Measurements from ENCODE around the gene CFAP52. TPM values are rescaled to one million over a fixed set of nuclear protein-coding genes. Genes with fewer than 3 reads are reported as not detected.
A peak's percentile ranks its signal among the peaks of the same experiment; 100 is the strongest.

The CFAP52 gene
- polyA plus RNA-seq, 1 experiment, result not detected

- no peaks in the 10 kb centered on the region; the same call in none of the 2 replicates for H3K36me3 ChIP-seq (ENCODE audit: control insufficient read depth, insufficient read depth, low read length)
- no peak for DNase-seq (ENCODE audit: low read depth)
- TF ChIP-seq CTCF (IDR thresholded peaks at IDR 0.05; ENCODE audit: insufficient read depth, low read depth, low read length), result no peak
- H3K27me3 ChIP-seq (ENCODE audit: control insufficient read depth, insufficient read depth, low read length), result no peaks in the 10 kb centered on the region
- CTCF ChIA-PET, result no interaction called here
- no peak overlapping the region for H3K4me3 ChIP-seq (ENCODE audit: low read depth, low read length)
- POLR2A ChIA-PET, result no interaction called here
Measured at GRCh38 chr17:9568957-9569588, 7.4 kb upstream of the CFAP52 start.

- ChIA-PET POLR2A (no interaction called here), CTCF (no interaction called here)
- no peak for DNase-seq (ENCODE audit: low read depth)
- TF ChIP-seq CTCF (IDR thresholded peaks at IDR 0.05; ENCODE audit: insufficient read depth, low read depth, low read length), result no peak
- no peak overlapping the region for H3K4me3 ChIP-seq (ENCODE audit: low read depth, low read length)
- H3K27me3 ChIP-seq (ENCODE audit: control insufficient read depth, insufficient read depth, low read length), result no peaks in the 10 kb centered on the region
- H3K36me3 ChIP-seq (ENCODE audit: control insufficient read depth, insufficient read depth, low read length), result no peaks in the 10 kb centered on the region; the same call in none of the 2 replicates
Measured at GRCh38 chr17:9571201-9571600, 5.2 kb upstream of the CFAP52 start.

- TF ChIP-seq CTCF (IDR thresholded peaks at IDR 0.05; ENCODE audit: insufficient read depth, low read depth, low read length), result peak; percentile 15; the same call in 1 of the 2 replicates
- Histone ChIP-seq H3K4me3 (ENCODE audit: low read depth, low read length) (peak within 1 kb of the TSS; percentile 95), H3K27me3 (ENCODE audit: control insufficient read depth, insufficient read depth, low read length) (no peaks in the 10 kb centered on the region), H3K36me3 (ENCODE audit: control insufficient read depth, insufficient read depth, low read length) (no peaks in the 10 kb centered on the region)
- CTCF ChIA-PET, result interaction anchor here (1.0 to 4.3 kb wide), 5 partner anchors 15 to 460 kb away, joined by 3 to 32 read pairs (median 5); no protein-coding TSS in a partner anchor
- peak; percentile 31 for DNase-seq (ENCODE audit: low read depth)
- POLR2A ChIA-PET, result no interaction called here
Measured at GRCh38 chr17:9575381-9576101, 901 bp upstream of the CFAP52 start, which contains the start of gene STX8. Gene STX8 (minus strand): TSS chr17:9575820. CDS start chr17:9575808, 12 bp downstream.

DNA sequence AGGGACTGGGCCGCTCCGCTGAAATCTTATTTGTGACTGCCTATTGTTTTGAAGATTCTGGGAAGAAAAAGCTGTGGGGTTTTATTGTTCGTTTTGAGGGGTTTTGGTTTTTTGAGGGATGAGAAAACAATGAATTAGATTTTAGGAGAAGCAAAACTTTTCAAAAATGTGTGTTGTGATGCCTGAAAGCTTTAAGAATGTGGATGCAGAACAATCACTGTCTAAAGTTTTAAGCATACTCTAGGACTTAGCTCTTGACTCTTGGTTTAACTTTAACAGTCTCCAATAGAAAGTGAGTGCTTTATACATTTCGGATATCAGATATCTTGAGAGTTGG is 899 bp downstream of the CFAP52 start:
- no peak for DNase-seq (ENCODE audit: low read depth)
- POLR2A ChIA-PET, result no interaction called here
- CTCF ChIA-PET, result interaction anchor here (0.7 to 4.3 kb wide), 20 partner anchors 9 to 1042 kb away, joined by 3 to 32 read pairs (median 3); no protein-coding TSS in a partner anchor

More for the DNA sequence above, 899 bp downstream of the CFAP52 start:
- no peaks in the 10 kb centered on the region for H3K36me3 ChIP-seq (ENCODE audit: control insufficient read depth, insufficient read depth, low read length)
- H3K27me3 ChIP-seq (ENCODE audit: control insufficient read depth, insufficient read depth, low read length), result no peaks in the 10 kb centered on the region
- no peak overlapping the region for H3K4me3 ChIP-seq (ENCODE audit: low read depth, low read length)
- no peak for TF ChIP-seq CTCF (IDR thresholded peaks at IDR 0.05; ENCODE audit: insufficient read depth, low read depth, low read length)
